ENCODE results near the gene NAP1L4.

The NAP1L4 gene

GRCh38 chr11:2933375-2934020, 58.6 kb downstream of the NAP1L4 start:
- DNase-seq = peak; percentile 91

- no peak for DNase-seq
Observed at GRCh38 chr11:2932850-2933251, 59.3 kb downstream of the NAP1L4 start.

- DNase-seq = no peak
Observed at GRCh38 chr11:2931771-2932738, 60.1 kb downstream of the NAP1L4 start.

- no peak for DNase-seq
Observed at GRCh38 chr11:2931420-2931746, 60.7 kb downstream of the NAP1L4 start.

- DNase-seq = peak; percentile 99
Observed at GRCh38 chr11:2930704-2931419, 61.3 kb downstream of the NAP1L4 start.

GRCh38 chr11:2929950-2930703, 62.0 kb downstream of the NAP1L4 start:
- DNase-seq = peak; percentile 84

- peak; percentile 89 for DNase-seq
Observed at GRCh38 chr11:2929531-2929949, 62.6 kb downstream of the NAP1L4 start.

- DNase-seq = peak; percentile 85
Observed at GRCh38 chr11:2928605-2929530, 63.3 kb downstream of the NAP1L4 start, which contains the start of gene PHLDA2. Gene PHLDA2 (minus strand): TSS chr11:2929420. CDS start chr11:2929364, 56 bp downstream.

GRCh38 chr11:2927851-2928604, 64.1 kb downstream of the NAP1L4 start:
- peak; percentile 96 for DNase-seq

GRCh38 chr11:2927121-2927800, 64.9 kb downstream of the NAP1L4 start:
- DNase-seq = no peak

- DNase-seq = no peak
Observed at GRCh38 chr11:2926611-2927051, 65.5 kb downstream of the NAP1L4 start.

GRCh38 chr11:2924821-2925675, 67.1 kb downstream of the NAP1L4 start:
- DNase-seq = peak; percentile 66

GRCh38 chr11:2924381-2924780, 67.7 kb downstream of the NAP1L4 start:
- DNase-seq = peak; percentile 70

- DNase-seq = no peak
Observed at GRCh38 chr11:2923446-2924375, 68.4 kb downstream of the NAP1L4 start.

- DNase-seq = no peak
Observed at GRCh38 chr11:2922655-2923054, 69.5 kb downstream of the NAP1L4 start.

- peak; percentile 41 for DNase-seq
Observed at GRCh38 chr11:2921742-2922493, 70.2 kb downstream of the NAP1L4 start.

- no peak for DNase-seq
Observed at GRCh38 chr11:2921261-2921660, 70.9 kb downstream of the NAP1L4 start.

Measured in 8988T (cell line).